Prostate gland (tissue), 2 donors: ENCODE measurements around the gene PPFIA1.

Source experiments
- CTCF ChIP-seq, 4 experiments: fragments of 200-600 bp in 2 of 4; fragments of 450-650 bp in 2 of 4; sonication (generic) in 2 of 4; IDR thresholded peaks; 1 replicate in 3 of 4; 2 replicates in 1 of 4; pipeline ENCODE4 v1.5.1; 2016 to 2019; ENCODE audit warnings: antibody characterized with exemption in 4 of 4, mild to moderate bottlenecking in 2 of 4, moderate library complexity in 2 of 4
- POLR2A ChIP-seq: fragments of 450-650 bp; IDR thresholded peaks from one replicate; pipeline ENCODE4 v1.6.1; 2016; ENCODE audit warnings: antibody characterized with exemption, mild to moderate bottlenecking
- POLR2AphosphoS5 ChIP-seq: sonication (generic); formaldehyde crosslinking; IDR thresholded peaks from one replicate; pipeline ENCODE4 v1.6.1; 2017; ENCODE audit warnings: antibody characterized with exemption

- TF ChIP-seq CTCF (IDR thresholded peaks at IDR 0.05) (no peak), POLR2A (no peak), POLR2AphosphoS5 (no peak)
These were observed 153.3 kb downstream of the PPFIA1 start for GRCh38 chr11:70423523-70424505.
